ENCODE data around the gene SLC6A11.

DNA sequence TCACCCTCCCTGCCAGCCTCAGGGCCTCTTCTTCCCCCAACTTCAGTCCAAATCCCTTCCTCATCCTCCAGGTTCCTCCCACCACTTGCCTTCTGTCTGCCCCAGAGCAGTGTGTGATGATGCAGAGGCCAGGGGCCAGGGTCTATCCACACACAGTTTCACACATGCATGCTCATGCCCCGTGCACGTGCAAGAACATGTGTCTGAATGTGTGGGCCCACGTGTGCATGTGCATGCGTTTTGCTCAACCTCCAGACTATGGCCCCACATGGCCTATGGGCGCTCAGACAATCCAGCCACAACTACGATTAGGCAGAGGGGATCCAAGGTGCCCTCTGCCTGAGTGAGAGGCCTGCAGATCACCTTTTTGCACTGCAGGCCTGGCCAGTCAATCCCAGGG lies 144.2 kb downstream of the SLC6A11 start:
- TF ChIP-seq POLR2A (IDR thresholded peaks at IDR 0.05), result no peak
- TF ChIP-seq, protein P1, sequence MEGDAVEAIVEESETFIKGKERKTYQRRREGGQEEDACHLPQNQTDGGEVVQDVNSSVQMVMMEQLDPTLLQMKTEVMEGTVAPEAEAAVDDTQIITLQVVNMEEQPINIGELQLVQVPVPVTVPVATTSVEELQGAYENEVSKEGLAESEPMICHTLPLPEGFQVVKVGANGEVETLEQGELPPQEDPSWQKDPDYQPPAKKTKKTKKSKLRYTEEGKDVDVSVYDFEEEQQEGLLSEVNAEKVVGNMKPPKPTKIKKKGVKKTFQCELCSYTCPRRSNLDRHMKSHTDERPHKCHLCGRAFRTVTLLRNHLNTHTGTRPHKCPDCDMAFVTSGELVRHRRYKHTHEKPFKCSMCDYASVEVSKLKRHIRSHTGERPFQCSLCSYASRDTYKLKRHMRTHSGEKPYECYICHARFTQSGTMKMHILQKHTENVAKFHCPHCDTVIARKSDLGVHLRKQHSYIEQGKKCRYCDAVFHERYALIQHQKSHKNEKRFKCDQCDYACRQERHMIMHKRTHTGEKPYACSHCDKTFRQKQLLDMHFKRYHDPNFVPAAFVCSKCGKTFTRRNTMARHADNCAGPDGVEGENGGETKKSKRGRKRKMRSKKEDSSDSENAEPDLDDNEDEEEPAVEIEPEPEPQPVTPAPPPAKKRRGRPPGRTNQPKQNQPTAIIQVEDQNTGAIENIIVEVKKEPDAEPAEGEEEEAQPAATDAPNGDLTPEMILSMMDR (IDR thresholded peaks at IDR 0.05), result no peak
